Mesendoderm (in vitro differentiated cells): ENCODE measurements around the gene DOCK7.
A peak's percentile ranks its signal among the peaks of the same experiment; 100 is the strongest.

ENCODE experiments used
- DNase-seq: peaks from one replicate; pipeline ENCODE4 v3.0.0; 2013
- H2AK5ac ChIP-seq: 2 replicates; pipeline ENCODE4 v1.6.1; 2013; ENCODE audit warnings: low read length, inconsistent platforms
- H2BK120ac ChIP-seq: 2 replicates; pipeline ENCODE4 v1.6.1; 2013; ENCODE audit warnings: low read depth, mild to moderate bottlenecking, low read length, moderate library complexity, mixed read lengths
- H2BK15ac ChIP-seq: replicated peaks from 2 replicates; pipeline ENCODE4 v1.6.1; 2013; ENCODE audit warnings: low read depth, mild to moderate bottlenecking, moderate library complexity
- H2BK5ac ChIP-seq: 2 replicates; pipeline ENCODE4 v1.6.1; 2013; ENCODE audit warnings: low read length, inconsistent platforms
- H3K18ac ChIP-seq: 2 replicates; pipeline ENCODE4 v1.6.1; 2013; ENCODE audit warnings: mild to moderate bottlenecking, low read length, mixed read lengths
- H3K23ac ChIP-seq: one replicate; pipeline ENCODE4 v1.6.1; 2013; ENCODE audit warnings: low read length
- H3K27ac ChIP-seq: 2 replicates; pipeline ENCODE4 v1.5.1; 2013; ENCODE audit warnings: low read depth, mild to moderate bottlenecking, inconsistent platforms, low read length, moderate library complexity
- H3K27me3 ChIP-seq: 2 replicates; pipeline ENCODE4 v1.6.1; 2013; ENCODE audit warnings: low read length, control low read depth, mild to moderate bottlenecking, inconsistent platforms; ENCODE audit not compliant: insufficient read depth, poor library complexity
- H3K36me3 ChIP-seq: 2 replicates; pipeline ENCODE4 v1.6.1; 2013; ENCODE audit warnings: low read length, inconsistent platforms; ENCODE audit not compliant: control insufficient read depth, insufficient read depth
- H3K4ac ChIP-seq: one replicate; pipeline ENCODE4 v1.6.1; 2013; ENCODE audit warnings: low read depth, mild to moderate bottlenecking, low read length, moderate library complexity
- H3K4me1 ChIP-seq: 2 replicates; pipeline ENCODE4 v1.6.1; 2013; ENCODE audit warnings: low read depth, low read length, inconsistent platforms; ENCODE audit not compliant: control insufficient read depth
- H3K4me2 ChIP-seq: 2 replicates; pipeline ENCODE4 v1.6.1; 2013; ENCODE audit warnings: low read length
- H3K4me3 ChIP-seq: 2 replicates; pipeline ENCODE4 v1.5.1; 2013; ENCODE audit warnings: mild to moderate bottlenecking, low read length
- H3K56ac ChIP-seq: one replicate; pipeline ENCODE4 v1.6.1; 2013; ENCODE audit warnings: low read length
- H3K79me1 ChIP-seq: 2 replicates; pipeline ENCODE4 v1.6.1; 2013; ENCODE audit warnings: low read length, inconsistent platforms
- H3K79me2 ChIP-seq: 2 replicates; pipeline ENCODE4 v1.6.1; 2013; ENCODE audit warnings: mild to moderate bottlenecking, low read length; ENCODE audit not compliant: control insufficient read depth, insufficient read depth
- H3K9ac ChIP-seq: 2 replicates; pipeline ENCODE4 v1.6.1; 2013; ENCODE audit warnings: low read length, inconsistent platforms
- H4K5ac ChIP-seq: one replicate; pipeline ENCODE4 v1.6.1; 2013; ENCODE audit warnings: low read length
- H4K8ac ChIP-seq: one replicate; pipeline ENCODE4 v1.6.1; 2013; ENCODE audit warnings: low read depth, mild to moderate bottlenecking, control low read depth, low read length, moderate library complexity
- WGBS: extraction: QIAGEN DNeasy Blood & Tissue Kit; methylation state at CpG from one replicate; pipeline ENCODE4 v1.1.7; 2013; ENCODE audit warnings: low lambda C conversion rate, missing lambda C conversion rate; ENCODE audit not compliant: insufficient coverage; ENCODE audit errors: extremely low coverage; 5-methylcytosine and 5-hydroxymethylcytosine counted together

DOCK7 gene

GRCh38 chr1:62452951-62453350, 235.2 kb downstream of the DOCK7 start:
- DNase-seq = no peak
- Histone ChIP-seq H3K4me3 (no peak overlapping the region), H3K23ac (no peak overlapping the region), H3K4me1 (no peaks in the 10 kb centered on the region), H3K4ac (no peak overlapping the region), H3K56ac (no peak overlapping the region), H4K8ac (no peak overlapping the region), H2BK5ac (no peak overlapping the region), H2BK15ac (no peak overlapping the region), H4K5ac (no peak overlapping the region), H2BK120ac (no peak overlapping the region), H3K79me2 (no peaks in the 10 kb centered on the region), H3K4me2 (no peak overlapping the region), H3K36me3 (peaks cover 2% of the 10 kb centered on the region), H3K79me1 (no peaks in the 10 kb centered on the region), H3K27me3 (no peaks in the 10 kb centered on the region), H3K27ac (no peak overlapping the region), H3K9ac (no peak overlapping the region), H3K18ac (no peak overlapping the region), H2AK5ac (no peak overlapping the region)
- WGBS = no CpG with 5 or more reads among the region's 1 CpG

- no peak overlapping the region for H3K18ac ChIP-seq
- no peak overlapping the region for H3K9ac ChIP-seq
- WGBS = no CpG with 5 or more reads among the region's 2 CpGs
- no peak overlapping the region for H2BK120ac ChIP-seq
- no peak overlapping the region for H3K4me2 ChIP-seq
- no peak for DNase-seq
- H3K27ac ChIP-seq = no peak overlapping the region
- no peaks in the 10 kb centered on the region for H3K27me3 ChIP-seq
- no peak overlapping the region for H4K5ac ChIP-seq
- H2BK15ac ChIP-seq = no peak overlapping the region
- H3K56ac ChIP-seq = no peak overlapping the region
- peaks cover 2% of the 10 kb centered on the region for H3K36me3 ChIP-seq
- no peak overlapping the region for H2AK5ac ChIP-seq
- H3K79me1 ChIP-seq = no peaks in the 10 kb centered on the region
- no peak overlapping the region for H3K4ac ChIP-seq
- no peaks in the 10 kb centered on the region for H3K79me2 ChIP-seq
- no peak overlapping the region for H3K23ac ChIP-seq
- no peak overlapping the region for H2BK5ac ChIP-seq
- H3K4me1 ChIP-seq = no peaks in the 10 kb centered on the region
- no peak overlapping the region for H4K8ac ChIP-seq
- H3K4me3 ChIP-seq = no peak overlapping the region
Measured at GRCh38 chr1:62450301-62450700, 237.9 kb downstream of the DOCK7 start.

- Histone ChIP-seq H2BK120ac (no peak overlapping the region), H3K79me2 (no peaks in the 10 kb centered on the region), H3K36me3 (peaks cover 2% of the 10 kb centered on the region), H3K9ac (no peak overlapping the region), H3K23ac (no peak overlapping the region), H2BK5ac (no peak overlapping the region), H3K4ac (no peak overlapping the region), H3K79me1 (no peaks in the 10 kb centered on the region), H3K4me2 (no peak overlapping the region), H2BK15ac (no peak overlapping the region), H3K56ac (no peak overlapping the region), H2AK5ac (no peak overlapping the region), H3K27ac (no peak overlapping the region), H3K27me3 (no peaks in the 10 kb centered on the region), H4K8ac (no peak overlapping the region), H3K18ac (no peak overlapping the region), H3K4me1 (no peaks in the 10 kb centered on the region), H3K4me3 (no peak overlapping the region), H4K5ac (no peak overlapping the region)
- WGBS = no CpG with 5 or more reads among the region's 3 CpGs
- DNase-seq = no peak
Measured at GRCh38 chr1:62448221-62448933, 239.8 kb downstream of the DOCK7 start.

GRCh38 chr1:62444701-62445100, 243.5 kb downstream of the DOCK7 start:
- H2BK15ac ChIP-seq = no peak overlapping the region
- no peak overlapping the region for H3K4me3 ChIP-seq
- no CpG with 5 or more reads among the region's 1 CpG for WGBS
- H3K9ac ChIP-seq = no peak overlapping the region
- no peak overlapping the region for H4K5ac ChIP-seq
- H3K27ac ChIP-seq = no peak overlapping the region
- peaks cover 2% of the 10 kb centered on the region for H3K36me3 ChIP-seq
- H4K8ac ChIP-seq = no peak overlapping the region
- H3K79me2 ChIP-seq = peaks cover 15% of the 10 kb centered on the region
- H3K4ac ChIP-seq = no peak overlapping the region
- H3K23ac ChIP-seq = no peak overlapping the region
- H3K79me1 ChIP-seq = peaks cover 2% of the 10 kb centered on the region
- no peak overlapping the region for H3K56ac ChIP-seq
- no peak overlapping the region for H2BK120ac ChIP-seq
- H2BK5ac ChIP-seq = no peak overlapping the region
- no peaks in the 10 kb centered on the region for H3K27me3 ChIP-seq
- no peak overlapping the region for H3K18ac ChIP-seq
- H2AK5ac ChIP-seq = no peak overlapping the region
- DNase-seq = no peak
- no peaks in the 10 kb centered on the region for H3K4me1 ChIP-seq
- H3K4me2 ChIP-seq = no peak overlapping the region

- Histone ChIP-seq H3K27me3 (no peaks in the 10 kb centered on the region), H3K79me2 (peaks cover 39% of the 10 kb centered on the region), H3K79me1 (peaks cover 2% of the 10 kb centered on the region), H3K27ac (no peak overlapping the region), H2BK15ac (no peak overlapping the region), H3K4me3 (no peak overlapping the region), H3K23ac (no peak overlapping the region), H3K4me1 (peaks cover 4% of the 10 kb centered on the region), H3K9ac (peak overlapping the region; percentile 5), H2AK5ac (no peak overlapping the region), H3K56ac (no peak overlapping the region), H4K8ac (no peak overlapping the region), H4K5ac (no peak overlapping the region), H3K4me2 (no peak overlapping the region), H3K4ac (no peak overlapping the region), H3K36me3 (peaks cover 2% of the 10 kb centered on the region), H2BK5ac (no peak overlapping the region), H3K18ac (no peak overlapping the region), H2BK120ac (no peak overlapping the region)
- WGBS = no CpG with 5 or more reads among the region's 4 CpGs
- no peak for DNase-seq
Measured at GRCh38 chr1:62439652-62440371, 248.4 kb downstream of the DOCK7 start.
